NCI-H1092 treated with DMSO at 0.1 percent for 48 hours (cell line): Measurements from ENCODE around the gene LMX1A.

Experiments used
- DNase-seq: peaks from one replicate; lab custom pipeline; 2025; lab: John Stamatoyannopoulos, UW

LMX1A gene

GRCh38 chr1:165367375-165367993 is 11.0 kb upstream of the LMX1A start:
- peak; percentile 86 for DNase-seq

- no peak for DNase-seq
These were observed 8.8 kb upstream of the LMX1A start for GRCh38 chr1:165365341-165365740.

GRCh38 chr1:165364568-165365133 is 8.1 kb upstream of the LMX1A start:
- peak; percentile 60 for DNase-seq

GRCh38 chr1:165356876-165357275 is 361 bp upstream of the LMX1A start:
- DNase-seq: no peak

DNA sequence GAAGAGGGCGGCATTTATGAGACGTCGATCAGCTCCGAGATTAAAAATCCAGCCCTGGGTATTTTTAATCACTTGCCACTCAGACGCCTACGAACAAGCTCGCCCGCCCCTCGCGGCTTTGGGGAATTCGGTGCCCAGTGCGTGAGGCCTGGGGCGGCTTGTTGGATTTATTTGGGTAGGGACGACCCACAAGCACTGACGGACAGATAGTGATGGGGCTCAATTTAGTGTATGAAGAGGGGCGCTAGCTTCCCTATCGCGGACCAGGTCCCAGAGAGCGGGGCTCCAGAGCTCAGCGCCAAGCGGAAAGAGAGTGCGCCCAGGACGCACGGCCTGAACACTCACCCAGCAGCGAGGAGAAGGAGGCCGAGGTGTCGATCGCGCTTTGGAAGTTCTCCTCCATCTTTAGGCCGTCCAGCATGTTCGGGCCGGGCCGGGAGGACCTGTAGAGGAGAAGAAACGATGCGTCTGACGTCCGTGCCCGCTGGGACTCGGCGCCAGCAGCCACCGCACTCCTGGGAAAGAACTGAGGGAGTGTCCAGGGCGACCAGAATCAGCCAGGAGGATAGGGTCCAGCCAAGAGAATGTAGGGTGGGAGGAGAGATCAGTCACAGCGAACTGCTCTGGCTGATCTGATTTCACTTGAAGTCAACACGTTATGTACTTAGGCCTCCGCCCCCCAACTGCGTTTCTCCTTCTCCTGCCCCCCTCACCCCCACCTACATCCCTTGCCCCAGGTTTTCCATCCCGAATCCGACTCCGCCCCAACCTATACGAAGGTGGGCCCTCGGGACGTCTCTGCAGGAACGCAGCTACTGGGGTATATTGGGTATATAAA is 1.2 kb downstream of the LMX1A start:
- DNase-seq: no peak

- DNase-seq: no peak
These were observed 1.8 kb downstream of the LMX1A start for GRCh38 chr1:165354739-165355138.

- no peak for DNase-seq
These were observed 2.5 kb downstream of the LMX1A start for GRCh38 chr1:165353731-165354671.

GRCh38 chr1:165352442-165353293 is 3.8 kb downstream of the LMX1A start:
- no peak for DNase-seq

GRCh38 chr1:165351863-165352441 is 4.6 kb downstream of the LMX1A start:
- DNase-seq: no peak

DNA sequence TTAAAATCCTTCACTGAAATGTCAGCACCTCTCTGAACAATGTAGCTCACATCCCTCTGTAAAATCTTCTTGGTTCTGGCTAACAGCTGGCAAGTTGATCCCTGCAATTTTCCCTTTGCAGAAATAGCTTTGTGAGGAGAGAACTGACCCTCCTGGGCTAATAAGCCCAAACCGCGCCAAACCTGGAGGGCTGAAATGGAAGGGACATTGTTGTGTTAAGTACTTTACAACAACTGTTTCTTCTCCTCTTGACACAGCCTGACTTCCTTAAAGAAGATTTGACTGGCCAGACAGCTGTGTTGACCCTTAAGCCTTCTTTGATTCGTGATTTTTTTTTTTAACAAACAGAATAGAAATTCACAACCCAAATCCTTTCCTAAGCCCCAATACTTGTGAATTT is 5.7 kb downstream of the LMX1A start:
- DNase-seq: no peak

GRCh38 chr1:165345502-165345901 is 11.0 kb downstream of the LMX1A start:
- DNase-seq: no peak

GRCh38 chr1:165344736-165345135 is 11.8 kb downstream of the LMX1A start:
- no peak for DNase-seq

DNA sequence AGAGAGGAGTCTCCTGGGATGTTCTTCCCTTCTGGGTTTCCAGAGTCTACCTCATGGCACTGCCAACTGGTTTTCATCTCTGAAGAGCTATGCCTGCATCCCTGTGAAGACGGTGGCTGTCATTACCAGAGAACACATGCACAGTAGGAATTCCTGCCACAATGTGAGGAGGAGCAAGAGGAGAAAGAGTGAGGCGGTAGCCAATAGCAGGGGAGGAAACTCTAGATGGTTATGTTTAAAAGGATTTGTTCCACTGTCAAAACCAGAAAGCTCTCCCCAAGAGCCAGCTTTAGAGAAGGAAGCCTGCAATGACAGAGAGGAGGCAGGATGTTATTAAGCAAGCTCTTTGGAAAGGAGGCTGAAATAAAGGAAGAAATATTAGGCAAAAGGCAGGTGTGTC is 12.3 kb downstream of the LMX1A start:
- DNase-seq: no peak

- no peak for DNase-seq
These were observed 13.9 kb downstream of the LMX1A start for GRCh38 chr1:165342587-165342986.

DNA sequence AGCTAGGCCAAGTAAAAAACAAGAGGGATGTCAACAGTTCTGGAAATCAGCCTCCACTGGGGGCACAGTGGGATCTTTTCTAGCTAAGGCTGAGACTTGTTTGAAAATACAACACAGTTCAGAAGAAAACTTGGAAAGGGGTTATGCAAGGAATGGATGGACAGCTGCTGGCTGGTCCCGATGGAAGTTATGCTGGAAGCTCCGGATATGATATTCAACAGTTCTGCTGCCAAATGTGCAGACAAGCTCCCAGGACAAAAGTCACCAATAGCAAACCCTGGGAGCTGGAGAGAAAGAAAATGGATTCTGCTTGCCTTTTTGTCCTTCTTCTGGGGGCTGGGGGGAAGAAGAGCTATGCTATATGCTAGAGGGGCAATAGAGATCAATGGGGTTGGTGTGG is 14.3 kb downstream of the LMX1A start:
- no peak for DNase-seq

DNA sequence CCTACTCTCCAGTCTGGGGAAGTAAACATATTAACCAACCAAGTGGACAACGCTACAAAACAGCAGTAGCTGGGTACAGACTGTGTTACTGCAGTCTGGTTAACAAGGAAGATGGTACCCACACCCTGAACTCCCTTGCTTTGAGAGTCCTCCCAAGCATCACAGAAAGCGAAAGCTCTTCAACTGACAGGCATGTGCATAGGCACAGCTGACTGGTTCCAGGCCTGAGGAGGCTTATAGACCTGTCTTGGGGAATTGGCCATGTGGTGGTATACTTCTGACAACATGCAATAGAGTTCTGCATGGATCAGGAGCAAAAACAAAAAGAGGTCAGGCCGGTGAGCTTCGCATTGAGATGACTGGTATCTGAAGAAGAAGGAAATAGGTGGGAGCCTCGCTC is 17.4 kb downstream of the LMX1A start:
- DNase-seq: no peak

DNA sequence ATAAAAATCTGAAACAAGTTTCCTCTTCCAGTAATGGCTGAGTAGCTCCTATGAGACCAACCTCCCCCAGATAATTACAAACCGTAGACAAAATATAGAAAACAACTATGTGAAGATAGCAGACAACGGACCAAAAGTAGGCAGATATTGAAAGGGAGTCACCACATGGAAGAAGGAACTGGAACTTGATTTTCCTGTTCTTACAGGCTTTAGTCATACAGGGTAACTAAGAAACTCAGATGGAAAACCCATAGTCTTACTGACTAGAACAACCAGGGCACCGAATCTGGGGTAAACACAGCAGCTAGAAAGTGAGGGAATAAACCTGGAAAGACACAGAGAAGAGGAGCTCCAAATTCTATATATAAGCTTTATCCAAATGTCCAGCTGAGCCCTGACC is 26.0 kb downstream of the LMX1A start:
- no peak for DNase-seq

DNA sequence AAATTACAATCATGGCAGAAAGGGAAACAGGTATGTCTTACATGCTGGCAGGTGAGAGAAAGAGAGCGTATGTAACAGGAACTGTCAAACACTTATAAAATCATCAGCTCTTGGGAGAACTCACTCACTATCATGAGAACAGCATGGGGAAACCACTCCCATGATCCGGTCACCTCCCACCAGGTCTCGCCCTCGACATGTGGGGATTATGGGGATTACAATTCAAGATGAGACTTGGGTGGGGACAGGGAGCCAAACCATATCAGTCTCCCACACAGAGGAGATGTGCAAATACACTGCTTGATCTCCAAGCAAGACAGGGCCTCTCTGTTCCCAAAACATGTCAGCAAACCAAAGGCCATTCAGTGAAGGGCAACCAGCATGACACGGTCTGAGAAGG is 27.4 kb downstream of the LMX1A start:
- DNase-seq: no peak

DNA sequence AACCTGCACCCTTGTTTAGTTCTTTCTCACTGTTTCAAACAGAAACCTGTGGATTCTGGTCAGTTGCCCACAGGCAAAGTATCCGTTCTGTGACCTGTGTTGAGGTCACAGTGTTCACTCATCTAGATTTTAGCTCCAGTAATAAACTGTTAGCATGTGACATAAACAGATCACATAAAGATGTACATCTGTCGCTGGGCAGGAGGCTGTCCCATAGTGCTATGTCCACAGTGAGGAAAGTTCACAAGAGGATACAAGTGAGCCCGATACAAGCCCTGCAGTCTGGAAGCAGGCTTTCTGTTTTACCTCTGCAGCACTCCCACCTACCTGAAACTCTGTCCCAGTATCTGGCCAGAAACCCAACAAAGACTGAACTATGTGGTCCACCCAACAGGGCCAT is 28.4 kb downstream of the LMX1A start:
- DNase-seq: no peak

DNA sequence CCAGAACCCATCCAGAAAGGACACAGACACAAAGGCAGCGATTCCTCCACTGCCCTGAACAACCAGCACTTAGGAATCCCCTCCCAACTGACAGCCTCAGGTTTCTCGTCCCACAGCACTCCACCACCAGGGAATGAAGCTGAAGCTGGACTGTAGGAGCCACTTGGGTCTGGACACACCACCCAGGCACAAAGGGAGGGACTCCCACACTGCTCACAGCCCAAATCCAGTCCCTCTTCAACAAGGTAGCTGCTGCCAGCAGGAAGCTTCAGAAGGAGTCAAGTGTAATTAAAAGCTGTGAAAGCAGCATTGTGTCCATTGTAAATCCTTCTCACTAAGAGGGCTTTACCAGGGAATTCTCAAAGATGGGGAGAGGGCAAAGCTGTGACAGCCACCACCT is 29.0 kb downstream of the LMX1A start:
- DNase-seq: no peak
